ENCODE data around the gene KIAA1671.

GRCh38 chr22:25174156-25174887, 221.8 kb downstream of the KIAA1671 start:
- no peak for TF ChIP-seq POLR2A (IDR thresholded peaks at IDR 0.05; ENCODE audit: low read depth, low read length)
- TF ChIP-seq POLR2AphosphoS5 (IDR thresholded peaks at IDR 0.05; ENCODE audit: low read depth, low read length), result no peak
- no peak for TF ChIP-seq TAF1 (IDR thresholded peaks at IDR 0.05; ENCODE audit: low read depth, low read length)
- TF ChIP-seq SPI1 (IDR thresholded peaks at IDR 0.05; ENCODE audit: low read depth, low read length), result no peak
- no peak for TF ChIP-seq POU2F2 (IDR thresholded peaks at IDR 0.05; ENCODE audit: low read depth, low read length)

Measured in GM12891 (cell line).